ENCODE data around the gene CMPK2.

GRCh38 chr2:6810961-6811360 lies 54.7 kb downstream of the CMPK2 start:
- TF ChIP-seq CTCF (IDR thresholded peaks at IDR 0.05; ENCODE audit: low read depth, low read length, missing input control) = no peak
- no peak for TF ChIP-seq GABPA (IDR thresholded peaks at IDR 0.05 in 1 of 2, conservative IDR thresholded peaks at IDR 0.05 in 1 of 2)

Data from liver (tissue), 3 donors.